Smooth muscle cell (in vitro differentiated cells): ENCODE measurements around the gene PRR19. TPM values are rescaled to one million over a fixed set of nuclear protein-coding genes. Genes with fewer than 3 reads are reported as not detected.

Experiments
- DNase-seq: peaks from one replicate; lab custom pipeline; 2025; ENCODE audit not compliant: unreplicated experiment; lab: John Stamatoyannopoulos, UW
- H2AFZ ChIP-seq: fragments of 200-600 bp; sonication (generic); 2 replicates; pipeline ENCODE4 v1.6.0; 2016; ENCODE audit warnings: antibody characterized with exemption, low read depth, mild to moderate bottlenecking
- H3F3A ChIP-seq: fragments of 200-600 bp; sonication (generic); 2 replicates; pipeline ENCODE4 v1.6.0; 2017; ENCODE audit warnings: antibody characterized with exemption, low read depth
- H3K27ac ChIP-seq: fragments of 200-600 bp; sonication (generic); 2 replicates; pipeline ENCODE4 v1.5.1; 2016; ENCODE audit warnings: low read depth, mild to moderate bottlenecking
- H3K27me3 ChIP-seq: fragments of 200-600 bp; sonication (generic); 2 replicates; pipeline ENCODE4 v1.6.1; 2016; ENCODE audit warnings: low read depth, mild to moderate bottlenecking
- H3K36me3 ChIP-seq: fragments of 200-600 bp; sonication (generic); 2 replicates; pipeline ENCODE4 v1.5.1; 2016; ENCODE audit warnings: low read depth
- H3K4me1 ChIP-seq: fragments of 200-600 bp; sonication (generic); 2 replicates; pipeline ENCODE4 v1.5.1; 2016; ENCODE audit warnings: low read depth
- H3K4me2 ChIP-seq: fragments of 200-600 bp; sonication (generic); 2 replicates; pipeline ENCODE4 v1.6.0; 2016; ENCODE audit warnings: mild to moderate bottlenecking
- H3K4me3 ChIP-seq: fragments of 200-600 bp; sonication (generic); 2 replicates; pipeline ENCODE4 v1.5.1; 2016; ENCODE audit warnings: mild to moderate bottlenecking
- H3K79me2 ChIP-seq: fragments of 200-600 bp; sonication (generic); 2 replicates; pipeline ENCODE4 v1.6.0; 2016; ENCODE audit warnings: low read depth, mild to moderate bottlenecking
- H3K9ac ChIP-seq: fragments of 200-600 bp; sonication (generic); 2 replicates; pipeline ENCODE4 v1.6.0; 2016; ENCODE audit warnings: low read depth
- H3K9me3 ChIP-seq: fragments of 200-600 bp; sonication (generic); replicated peaks from 2 replicates; pipeline ENCODE4 v1.5.1; 2016; ENCODE audit warnings: low read depth
- H4K20me1 ChIP-seq: fragments of 200-600 bp; sonication (generic); 2 replicates; pipeline ENCODE4 v1.6.0; 2016; ENCODE audit warnings: low read depth
- CTCF ChIP-seq: fragments of 200-600 bp; sonication (generic); IDR thresholded peaks from 2 replicates; pipeline ENCODE4 v1.5.1; 2017; ENCODE audit warnings: borderline replicate concordance, mild to moderate bottlenecking, antibody characterized with exemption; ENCODE audit not compliant: insufficient read depth, poor library complexity, severe bottlenecking
- WGBS: methylation state at CpG from one replicate; pipeline ENCODE4 v1.1.7; 2016; ENCODE audit warnings: low lambda C conversion rate; 5-methylcytosine and 5-hydroxymethylcytosine counted together
- polyA plus RNA-seq: library from polyadenylated mRNA; unstranded; fragments of >200 nt; fragmentation: Nextera tagmentation; extraction: Ambion mirVana; gene quantifications from 2 replicates; pipeline ENCODE4 v1.2.1, GENCODE V29; 2016
- total RNA-seq: library from RNA; depleted of rRNA; stranded (reverse); fragments of >200 nt; gene quantifications from 2 replicates; pipeline ENCODE4 v1.2.3, GENCODE V29; 2014

The PRR19 gene
- total and polyA plus RNA-seq, 2 experiments from 2014 or later, result 0.45 to 0.73 TPM

- no peaks in the 10 kb centered on the region for H3K79me2 ChIP-seq
- no peak overlapping the region for H3K4me2 ChIP-seq
- H3K4me3 ChIP-seq, result no peak overlapping the region
- H3K27ac ChIP-seq, result no peak overlapping the region
- H3K9ac ChIP-seq, result no peak overlapping the region
- WGBS, result 96% methylated on average over 3 of the region's 3 CpGs
- no peaks in the 10 kb centered on the region for H3K36me3 ChIP-seq
- H3K9me3 ChIP-seq, result no peaks in the 10 kb centered on the region
- TF ChIP-seq CTCF, result no peak
- DNase-seq, result no peak
- H3K27me3 ChIP-seq, result no peaks in the 10 kb centered on the region
- H2AFZ ChIP-seq, result no peak overlapping the region
- no peaks in the 10 kb centered on the region for H3F3A ChIP-seq
- no peaks in the 10 kb centered on the region for H3K4me1 ChIP-seq
- H4K20me1 ChIP-seq, result no peaks in the 10 kb centered on the region
These were observed 48.5 kb downstream of the PRR19 start for GRCh38 chr19:42350417-42350816.

GRCh38 chr19:42351079-42351735 lies 49.3 kb downstream of the PRR19 start:
- TF ChIP-seq CTCF, result no peak
- no peak overlapping the region for H3K4me3 ChIP-seq
- 98% methylated on average over 21 of the region's 21 CpGs for WGBS
- no peaks in the 10 kb centered on the region for H4K20me1 ChIP-seq
- no peak overlapping the region for H2AFZ ChIP-seq
- H3K9ac ChIP-seq, result no peak overlapping the region
- no peaks in the 10 kb centered on the region for H3K27me3 ChIP-seq
- no peak overlapping the region for H3K4me2 ChIP-seq
- H3K27ac ChIP-seq, result no peak overlapping the region
- H3K4me1 ChIP-seq, result no peaks in the 10 kb centered on the region
- H3F3A ChIP-seq, result no peaks in the 10 kb centered on the region
- H3K79me2 ChIP-seq, result no peaks in the 10 kb centered on the region
- no peak for DNase-seq
- H3K36me3 ChIP-seq, result no peaks in the 10 kb centered on the region
- no peaks in the 10 kb centered on the region for H3K9me3 ChIP-seq

GRCh38 chr19:42352301-42353259 lies 50.6 kb downstream of the PRR19 start:
- Histone ChIP-seq H3K36me3 (no peaks in the 10 kb centered on the region), H3F3A (no peaks in the 10 kb centered on the region), H3K9ac (no peak overlapping the region), H2AFZ (no peak overlapping the region), H3K79me2 (no peaks in the 10 kb centered on the region), H3K27ac (no peak overlapping the region), H3K27me3 (no peaks in the 10 kb centered on the region), H4K20me1 (no peaks in the 10 kb centered on the region), H3K4me1 (no peaks in the 10 kb centered on the region), H3K4me3 (no peak overlapping the region), H3K4me2 (no peak overlapping the region), H3K9me3 (no peaks in the 10 kb centered on the region)
- WGBS, result 96% methylated on average over 20 of the region's 31 CpGs
- no peak for TF ChIP-seq CTCF
- no peak for DNase-seq
